Heart left ventricle (tissue), 13 donors: Measurements from ENCODE around the gene NTRK1.

Experiments
- CTCF ChIP-seq, 12 donors: fragments of 200-600 bp; sonication (generic) in 4 of 12; IDR thresholded peaks; one replicate each; pipeline versions ENCODE4 v1.5.0 to v1.8.0; 2018 to 2022; ENCODE audit warnings: antibody characterized with exemption in 12 of 12, mild to moderate bottlenecking in 5 of 12
- POLR2A ChIP-seq, 2 donors: fragments of 450-650 bp; IDR thresholded peaks; one replicate each; pipeline ENCODE4 v1.6.1; 2017; ENCODE audit warnings: antibody characterized with exemption in 2 of 2, mild to moderate bottlenecking in 2 of 2, moderate library complexity in 2 of 2
- donor health status: ischemic (EF 13 %, LVEDD 7.1; RV severe dilation, severe dysfunction).
- donor health status: DM: no; HTN: yes; CAD: no.
- donor health status: DM: no; HTN: no; CAD: no.
- donor health status: ischemic (EF 25% LVEDD 6.9; RV normal size, moderate dysfunction).
- donor health status: ischemic (EF 25% LVEDD 5.7; RV mildly dilated, moderate dysfunction).
- donor health status: ischemic (EF 35%, LVEDD 5.7; RV mildly dilated, moderate dysfunction).
- donor health status: nonischemic (EF 11% LVEDD 7.7; RV severe dilation, severe dysfunction).
- donor health status: DM: yes; HTN: yes; CAD: no.
- donor health status: PGD.
- donor health status: ischemic (EF 29% LVEDD 5.4; RV normal size, mild dysfunction).
- donor health status: nonischemic (EF 23%, LVEDD 6.1; RV moderate dilation, normal function).

GRCh38 chr1:156836892-156837291 lies 23.8 kb upstream of the NTRK1 start:
- no peak for TF ChIP-seq CTCF (IDR thresholded peaks at IDR 0.05)
- no peak for TF ChIP-seq POLR2A (IDR thresholded peaks at IDR 0.05)
